Panc1 (cell line): Measurements from ENCODE around the gene ATP11B. TPM values are rescaled to one million over a fixed set of nuclear protein-coding genes. Genes with fewer than 3 reads are reported as not detected.

ENCODE experiments used
- ATAC-seq: fragments of 200-7000 bp; cut with Tn5 transposase; 2 replicates; pipeline ENCODE4 v1.9.1; 2020; ENCODE audit warnings: mild to moderate bottlenecking, moderate library complexity
- BruUV-seq: library from RNA; stranded (reverse); fragments of 400-500 nt; replicated peaks from 2 replicates; lab custom pipeline; 2021; lab: Mats Ljungman, UMichigan
- CTCF ChIA-PET: fragments of 300-600 bp; sonication (Branson Sonifier 250); formaldehyde crosslinking; loops from one replicate; lab custom pipeline; 2022; ENCODE audit warnings: antibody characterized with exemption; lab: Charles Lee
- POLR2A ChIA-PET: fragments of 300-600 bp; sonication (Branson Sonifier 250); formaldehyde crosslinking; loops from one replicate; lab custom pipeline; 2022; ENCODE audit warnings: antibody characterized with exemption; lab: Charles Lee
- DNase-seq: peaks from one replicate; pipeline ENCODE4 v3.0.0-alpha.2; 2010; ENCODE audit warnings: low read depth, low spot score
- H3K27ac ChIP-seq: 2 replicates; pipeline ENCODE4 v1.5.1; 2011; ENCODE audit warnings: mild to moderate bottlenecking, low read length, inconsistent platforms
- H3K27me3 ChIP-seq: fragments of 200-500 bp; sonication (Bioruptor generic); 2 replicates; pipeline ENCODE4 v1.6.0; 2014; ENCODE audit warnings: low read length, inconsistent platforms; ENCODE audit not compliant: control insufficient read depth, insufficient read depth
- H3K36me3 ChIP-seq: fragments of 200-500 bp; sonication (Bioruptor generic); 2 replicates; pipeline ENCODE4 v1.5.1; 2014; ENCODE audit warnings: inconsistent platforms, mild to moderate bottlenecking, low read length, moderate library complexity; ENCODE audit not compliant: control insufficient read depth, insufficient read depth
- H3K4me1 ChIP-seq: 2 replicates; pipeline ENCODE4 v1.5.1; 2011; ENCODE audit warnings: inconsistent platforms, mild to moderate bottlenecking, low read length, moderate library complexity; ENCODE audit not compliant: control insufficient read depth, insufficient read depth
- H3K4me3 ChIP-seq, 2 experiments: 2 replicates each; pipeline ENCODE4 v1.5.1; 2011 to 2012; ENCODE audit warnings: low read depth in 2 of 2, low read length in 2 of 2, mild to moderate bottlenecking in 2 of 2, inconsistent platforms in 1 of 2, moderate library complexity in 1 of 2
- H3K9me3 ChIP-seq: fragments of 200-500 bp; sonication (Bioruptor generic); 2 replicates; pipeline ENCODE4 v1.5.1; 2014; ENCODE audit warnings: low read depth, mild to moderate bottlenecking, inconsistent platforms, low read length, moderate library complexity; ENCODE audit not compliant: control insufficient read depth, insufficient read depth
- POLR2AphosphoS5 ChIP-seq: IDR thresholded peaks from 2 replicates; pipeline ENCODE4 v1.6.1; 2012; ENCODE audit warnings: mild to moderate bottlenecking, low read depth, low read length, moderate library complexity
- REST ChIP-seq, 2 experiments: IDR thresholded peaks; 2 replicates each; pipeline ENCODE4 v1.6.1; 2011 to 2012; ENCODE audit warnings: low read depth in 2 of 2, control low read depth in 1 of 2, low read length in 1 of 2, mild to moderate bottlenecking in 1 of 2, moderate library complexity in 1 of 2; ENCODE audit not compliant: insufficient read depth in 1 of 2
- SIN3A ChIP-seq: IDR thresholded peaks from 2 replicates; pipeline ENCODE4 v1.6.1; 2012; ENCODE audit warnings: low read depth, mild to moderate bottlenecking, low read length, moderate library complexity, borderline replicate concordance; ENCODE audit not compliant: insufficient read depth
- TCF7L2 ChIP-seq: IDR thresholded peaks from 2 replicates; pipeline ENCODE4 v1.6.1; 2011; ENCODE audit warnings: mild to moderate bottlenecking, low read depth, low read length, inconsistent platforms
- in situ Hi-C: cut with HindIII; loops from 2 replicates; pipeline ENCODE4 v1.10.0; 2016; ENCODE audit warnings: low sequenced_read_pairs, low pct_unique_long_range_greater_than_20kb
- intact Hi-C: fragments of 100-400 bp; cut with micrococcal nuclease; formaldehyde crosslinking; loops from one replicate; pipeline ENCODE4 v1.10.0; 2022; ENCODE audit not compliant: unreplicated experiment
- total RNA-seq: library from RNA; stranded (reverse); gene quantifications from one replicate; pipeline ENCODE4 v1.2.1, GENCODE V29; 2021; ENCODE audit not compliant: unreplicated experiment
- TF ChIP-seq, protein P1 (sequence below): fragments of 450-650 bp; IDR thresholded peaks from 2 replicates; pipeline ENCODE4 v1.5.1; 2017; ENCODE audit warnings: mild to moderate bottlenecking

The ATP11B gene
- total RNA-seq, 1 experiment from 2014 or later, result 108 TPM

DNA sequence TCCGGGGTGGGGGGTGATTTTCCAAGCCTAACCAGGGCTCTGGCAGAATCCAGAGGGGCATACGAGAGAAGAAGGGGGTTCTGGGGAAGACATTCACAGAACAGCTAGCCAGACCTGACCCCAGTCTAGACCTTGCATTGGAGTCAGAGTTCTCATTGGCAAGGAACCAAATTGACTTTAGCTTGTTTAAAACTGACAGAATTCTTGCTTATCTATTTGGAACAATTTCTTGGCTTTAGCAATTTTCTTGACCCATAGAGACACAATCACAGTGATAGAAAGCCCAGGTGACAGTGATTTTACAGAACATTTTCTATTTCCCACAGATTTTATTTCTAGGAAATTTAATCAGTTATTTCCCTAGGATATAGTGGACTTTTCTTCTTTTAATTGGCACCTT is 23.6 kb upstream of the ATP11B start:
- BruUV-seq, result no TSS peak
- peaks cover 2% of the 10 kb centered on the region; the same call in 1 of the 2 replicates for H3K27me3 ChIP-seq
- H3K4me3 ChIP-seq, result no peak overlapping the region
- ChIA-PET POLR2A (no interaction called here), CTCF (no interaction called here)
- intact Hi-C loops, result no loop called here
- DNase-seq (no peak), ATAC-seq (no peak)
- H3K9me3 ChIP-seq, result no peaks in the 10 kb centered on the region
- no peak for TF ChIP-seq TCF7L2
- TF ChIP-seq POLR2AphosphoS5, result no peak
- no peak for TF ChIP-seq SIN3A
- TF ChIP-seq REST (IDR thresholded peaks at IDR 0.05; ENCODE audit: insufficient read depth in 1 of 2, low read depth in 2 of 2, low read length in 1 of 2), result no peak
- TF ChIP-seq, protein P1, sequence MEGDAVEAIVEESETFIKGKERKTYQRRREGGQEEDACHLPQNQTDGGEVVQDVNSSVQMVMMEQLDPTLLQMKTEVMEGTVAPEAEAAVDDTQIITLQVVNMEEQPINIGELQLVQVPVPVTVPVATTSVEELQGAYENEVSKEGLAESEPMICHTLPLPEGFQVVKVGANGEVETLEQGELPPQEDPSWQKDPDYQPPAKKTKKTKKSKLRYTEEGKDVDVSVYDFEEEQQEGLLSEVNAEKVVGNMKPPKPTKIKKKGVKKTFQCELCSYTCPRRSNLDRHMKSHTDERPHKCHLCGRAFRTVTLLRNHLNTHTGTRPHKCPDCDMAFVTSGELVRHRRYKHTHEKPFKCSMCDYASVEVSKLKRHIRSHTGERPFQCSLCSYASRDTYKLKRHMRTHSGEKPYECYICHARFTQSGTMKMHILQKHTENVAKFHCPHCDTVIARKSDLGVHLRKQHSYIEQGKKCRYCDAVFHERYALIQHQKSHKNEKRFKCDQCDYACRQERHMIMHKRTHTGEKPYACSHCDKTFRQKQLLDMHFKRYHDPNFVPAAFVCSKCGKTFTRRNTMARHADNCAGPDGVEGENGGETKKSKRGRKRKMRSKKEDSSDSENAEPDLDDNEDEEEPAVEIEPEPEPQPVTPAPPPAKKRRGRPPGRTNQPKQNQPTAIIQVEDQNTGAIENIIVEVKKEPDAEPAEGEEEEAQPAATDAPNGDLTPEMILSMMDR, result no peak
- no peaks in the 10 kb centered on the region for H3K4me1 ChIP-seq
- in situ Hi-C loops, result no loop called here
- no peaks in the 10 kb centered on the region for H3K36me3 ChIP-seq
- no peak overlapping the region for H3K27ac ChIP-seq

DNA sequence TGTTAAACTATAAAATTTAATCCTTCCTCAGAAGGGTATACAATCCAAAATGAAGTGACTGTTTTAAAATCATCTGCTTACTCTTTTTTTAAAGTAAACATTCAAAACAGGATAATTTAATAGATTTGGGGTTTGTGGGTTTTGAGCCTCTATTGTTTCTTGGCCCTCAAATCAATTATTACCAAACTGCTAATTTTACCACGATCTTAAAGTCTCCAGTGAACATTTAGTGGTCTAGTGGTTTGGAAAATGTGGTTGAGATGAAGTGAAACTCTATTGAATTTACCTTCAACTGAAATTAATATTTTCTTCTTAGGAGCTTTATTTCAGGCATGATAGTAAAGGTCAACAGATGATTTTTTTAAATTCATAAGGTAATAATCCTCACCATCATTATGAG is 11.2 kb upstream of the ATP11B start:
- no peak for ATAC-seq
- Histone ChIP-seq H3K4me3 (no peak overlapping the region), H3K4me1 (no peaks in the 10 kb centered on the region), H3K27ac (no peak overlapping the region), H3K36me3 (no peaks in the 10 kb centered on the region), H3K27me3 (peaks cover 2% of the 10 kb centered on the region; the same call in 1 of the 2 replicates), H3K9me3 (no peaks in the 10 kb centered on the region)
- ChIA-PET POLR2A (no interaction called here), CTCF (no interaction called here)
- intact Hi-C loops, result no loop called here
- in situ Hi-C loops, result no loop called here
- TF ChIP-seq, protein P1, result no peak
- DNase-seq, result no peak
- no TSS peak for BruUV-seq

DNA sequence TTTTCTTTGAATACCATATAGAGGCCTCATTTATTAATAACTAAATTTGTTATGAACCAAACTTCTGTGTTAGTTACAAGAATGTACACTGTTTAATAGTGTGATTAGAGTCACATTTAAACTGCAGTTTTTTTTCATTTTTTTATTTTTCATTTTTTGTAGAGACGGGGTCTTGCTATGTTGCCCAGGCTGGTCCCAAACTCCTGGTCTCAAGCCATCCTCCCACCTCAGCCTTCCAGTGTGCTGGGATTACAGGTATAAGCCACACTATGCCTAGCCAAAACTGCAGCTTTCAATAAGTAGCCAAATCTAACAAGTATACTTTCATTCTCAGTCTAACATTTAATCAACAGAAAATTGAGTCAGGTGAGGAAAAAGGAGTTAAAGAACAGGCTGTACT is 10.2 kb upstream of the ATP11B start:
- BruUV-seq, result no TSS peak
- Histone ChIP-seq H3K9me3 (no peaks in the 10 kb centered on the region), H3K4me3 (no peak overlapping the region), H3K27ac (no peak overlapping the region), H3K27me3 (peaks cover 2% of the 10 kb centered on the region; the same call in 1 of the 2 replicates), H3K36me3 (no peaks in the 10 kb centered on the region), H3K4me1 (no peaks in the 10 kb centered on the region)
- ATAC-seq (no peak), DNase-seq (no peak)
- ChIA-PET POLR2A (no interaction called here), CTCF (no interaction called here)
- intact Hi-C loops (no loop called here), in situ Hi-C loops (no loop called here)
- TF ChIP-seq POLR2AphosphoS5 (no peak), TCF7L2 (no peak), SIN3A (no peak)
- TF ChIP-seq, protein P1, result no peak
